22Rv1 (cell line): ENCODE measurements around the gene NUBP1.

Experiments used
- ZFX ChIP-seq: fragments of 450-650 bp; IDR thresholded peaks from 2 replicates; pipeline ENCODE4 v1.6.1; 2017; ENCODE audit warnings: antibody characterized with exemption, borderline replicate concordance
- TF ChIP-seq, protein P1 (sequence below): fragments of 450-650 bp; IDR thresholded peaks from 2 replicates; pipeline ENCODE4 v1.5.1; 2017; ENCODE audit warnings: mild to moderate bottlenecking

DNA sequence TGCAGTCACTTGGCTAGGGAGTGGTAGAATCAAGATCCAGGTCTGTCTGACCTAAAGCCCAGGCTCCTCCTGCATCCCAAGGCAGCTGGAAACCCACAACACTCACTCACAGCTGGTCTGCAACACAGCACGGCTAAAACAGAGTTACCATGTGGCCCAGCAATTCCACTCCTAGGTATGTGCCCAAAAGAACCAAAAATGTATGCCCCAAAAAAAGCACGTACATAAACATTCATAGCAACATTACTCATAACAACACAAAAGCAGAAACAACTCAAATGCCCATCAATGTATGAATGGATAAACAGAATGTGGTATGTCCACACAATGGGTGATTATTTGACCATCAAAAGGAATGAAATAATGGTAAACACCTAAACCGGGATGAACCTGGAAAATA lies 66.1 kb downstream of the NUBP1 start:
- TF ChIP-seq, protein P1, sequence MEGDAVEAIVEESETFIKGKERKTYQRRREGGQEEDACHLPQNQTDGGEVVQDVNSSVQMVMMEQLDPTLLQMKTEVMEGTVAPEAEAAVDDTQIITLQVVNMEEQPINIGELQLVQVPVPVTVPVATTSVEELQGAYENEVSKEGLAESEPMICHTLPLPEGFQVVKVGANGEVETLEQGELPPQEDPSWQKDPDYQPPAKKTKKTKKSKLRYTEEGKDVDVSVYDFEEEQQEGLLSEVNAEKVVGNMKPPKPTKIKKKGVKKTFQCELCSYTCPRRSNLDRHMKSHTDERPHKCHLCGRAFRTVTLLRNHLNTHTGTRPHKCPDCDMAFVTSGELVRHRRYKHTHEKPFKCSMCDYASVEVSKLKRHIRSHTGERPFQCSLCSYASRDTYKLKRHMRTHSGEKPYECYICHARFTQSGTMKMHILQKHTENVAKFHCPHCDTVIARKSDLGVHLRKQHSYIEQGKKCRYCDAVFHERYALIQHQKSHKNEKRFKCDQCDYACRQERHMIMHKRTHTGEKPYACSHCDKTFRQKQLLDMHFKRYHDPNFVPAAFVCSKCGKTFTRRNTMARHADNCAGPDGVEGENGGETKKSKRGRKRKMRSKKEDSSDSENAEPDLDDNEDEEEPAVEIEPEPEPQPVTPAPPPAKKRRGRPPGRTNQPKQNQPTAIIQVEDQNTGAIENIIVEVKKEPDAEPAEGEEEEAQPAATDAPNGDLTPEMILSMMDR = no peak
- no peak for TF ChIP-seq ZFX
